B cell (primary cell): ENCODE measurements around the gene IPO5.
"Not testable (repeated sequence)": the region's sequence is repeated elsewhere in the genome, so short reads cannot be mapped to it uniquely, and the experiment has no call there.

Experiments
- CTCF ChIP-seq: fragments of 200-600 bp; IDR thresholded peaks from one replicate; pipeline ENCODE4 v1.8.0; 2022; ENCODE audit warnings: antibody characterized with exemption, mild to moderate bottlenecking
- EZH2 ChIP-seq: IDR thresholded peaks from 2 replicates; pipeline ENCODE4 v1.6.1; 2012; ENCODE audit warnings: borderline replicate concordance, low read depth, mild to moderate bottlenecking, moderate library complexity, low read length; ENCODE audit not compliant: insufficient read depth, poor library complexity, severe bottlenecking

- not testable (repeated sequence) for TF ChIP-seq EZH2, CTCF
Observed at GRCh38 chr13:97952831-97953230, 644 bp upstream of the IPO5 start.
